Gastrocnemius medialis (tissue), 4 donors: Measurements from ENCODE around the gene GALNT17. TPM values are rescaled to one million over a fixed set of nuclear protein-coding genes. Genes with fewer than 3 reads are reported as not detected.

Experiments used
- ATAC-seq, 2 donors: fragments of 150-250 bp; one replicate each; pipeline ENCODE4 v1.9.1; 2016
- DNase-seq, 2 donors: peaks; one replicate each; pipeline ENCODE4 v3.0.0-alpha.2; 2019
- H3K27ac ChIP-seq, 4 donors: fragments of 200-600 bp; sonication (generic); 1 replicate in 1 of 4; 2 replicates in 3 of 4; pipeline ENCODE4 v1.5.1; 2016 to 2018; ENCODE audit warnings: mild to moderate bottlenecking in 2 of 4, moderate library complexity in 1 of 4
- H3K27me3 ChIP-seq, 3 donors: fragments of 200-600 bp; sonication (generic) in 2 of 3; 1 replicate in 1 of 3; 2 replicates in 2 of 3; pipeline versions ENCODE4 v1.5.1 to v1.6.0; 2016 to 2019; ENCODE audit warnings: mild to moderate bottlenecking in 1 of 3, moderate library complexity in 1 of 3
- H3K36me3 ChIP-seq, 2 donors: fragments of 200-600 bp; sonication (generic) in 1 of 2; one replicate each; pipeline ENCODE4 v1.5.1; 2017 to 2018
- H3K4me1 ChIP-seq, 2 donors: fragments of 200-600 bp; sonication (generic) in 1 of 2; one replicate each; pipeline ENCODE4 v1.5.1; 2016 to 2017; ENCODE audit warnings: mild to moderate bottlenecking in 2 of 2
- H3K4me3 ChIP-seq, 4 donors: fragments of 200-600 bp; sonication (generic) in 3 of 4; 1 replicate in 1 of 4; 2 replicates in 3 of 4; pipeline ENCODE4 v1.5.1; 2016 to 2019; ENCODE audit warnings: mild to moderate bottlenecking in 2 of 4
- H3K9me3 ChIP-seq, 3 donors: fragments of 200-600 bp; sonication (generic) in 2 of 3; 1 replicate in 1 of 3; 2 replicates in 2 of 3; pipeline ENCODE4 v1.5.1; 2016 to 2019
- POLR2A ChIP-seq, 2 donors: fragments of 450-650 bp; IDR thresholded peaks; one replicate each; pipeline ENCODE4 v1.6.1; 2017; ENCODE audit warnings: antibody characterized with exemption in 2 of 2, mild to moderate bottlenecking in 2 of 2, moderate library complexity in 2 of 2
- in situ Hi-C, 4 donors: fragments of 200-750 bp; cut with MboI; loops; one replicate each; pipeline versions ENCODE4 v1.15.0 to v1.8.0; 2017; ENCODE audit warnings: low sequenced_read_pairs in 4 of 4
- intact Hi-C: fragments of 100-400 bp; cut with DNase I; formaldehyde crosslinking; loops from one replicate; pipeline ENCODE4 v1.15.1; 2023; ENCODE audit warnings: low total_unique reads
- total RNA-seq, 4 donors: library from RNA; depleted of rRNA; stranded (reverse); fragments of >200 nt; gene quantifications; one replicate each; pipeline versions ENCODE4 v1.1.0 to v1.2.3, GENCODE V29; 2016
- TF ChIP-seq, protein P1 (sequence below), 5 experiments: fragments of 450-650 bp in 3 of 5; fragments of 200-600 bp in 2 of 5; sonication (generic) in 2 of 5; IDR thresholded peaks in 4 of 5; conservative IDR thresholded peaks in 1 of 5; 1 replicate in 4 of 5; 2 replicates in 1 of 5; pipeline ENCODE4 v1.5.1; 2016 to 2019; ENCODE audit warnings: antibody characterized with exemption in 5 of 5, mild to moderate bottlenecking in 3 of 5, moderate library complexity in 3 of 5

Gene GALNT17
- total RNA-seq, 4 donors from 2014 or later: 1.9 to 13.0 (median 12.3) TPM

DNA sequence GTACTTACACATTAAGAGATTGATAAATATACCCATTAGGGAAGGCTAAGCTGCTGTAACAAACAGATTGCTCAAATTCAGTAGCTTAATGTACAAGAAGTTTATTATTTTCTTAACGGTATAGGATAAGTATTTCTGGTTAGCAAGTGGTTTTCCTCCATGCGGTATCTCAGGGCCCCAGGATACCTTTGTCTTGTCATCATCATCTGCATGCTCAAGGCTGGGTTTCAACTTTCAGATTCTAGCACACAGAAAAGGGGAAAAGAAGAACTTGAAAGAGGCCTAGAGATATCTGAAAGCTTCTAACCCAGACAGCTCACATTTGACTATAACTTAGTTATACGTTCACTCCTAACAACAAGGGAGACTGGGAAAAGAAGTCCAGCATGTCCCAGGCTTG, 11.8 kb upstream of the GALNT17 start:
- Histone ChIP-seq H3K4me3 (no peak overlapping the region), H3K9me3 (no peaks in the 10 kb centered on the region), H3K36me3 (no peaks in the 10 kb centered on the region), H3K4me1 (no peaks in the 10 kb centered on the region), H3K27ac (no peak overlapping the region), H3K27me3 (no peaks in the 10 kb centered on the region)
- TF ChIP-seq POLR2A (IDR thresholded peaks at IDR 0.05): no peak
- TF ChIP-seq, protein P1, sequence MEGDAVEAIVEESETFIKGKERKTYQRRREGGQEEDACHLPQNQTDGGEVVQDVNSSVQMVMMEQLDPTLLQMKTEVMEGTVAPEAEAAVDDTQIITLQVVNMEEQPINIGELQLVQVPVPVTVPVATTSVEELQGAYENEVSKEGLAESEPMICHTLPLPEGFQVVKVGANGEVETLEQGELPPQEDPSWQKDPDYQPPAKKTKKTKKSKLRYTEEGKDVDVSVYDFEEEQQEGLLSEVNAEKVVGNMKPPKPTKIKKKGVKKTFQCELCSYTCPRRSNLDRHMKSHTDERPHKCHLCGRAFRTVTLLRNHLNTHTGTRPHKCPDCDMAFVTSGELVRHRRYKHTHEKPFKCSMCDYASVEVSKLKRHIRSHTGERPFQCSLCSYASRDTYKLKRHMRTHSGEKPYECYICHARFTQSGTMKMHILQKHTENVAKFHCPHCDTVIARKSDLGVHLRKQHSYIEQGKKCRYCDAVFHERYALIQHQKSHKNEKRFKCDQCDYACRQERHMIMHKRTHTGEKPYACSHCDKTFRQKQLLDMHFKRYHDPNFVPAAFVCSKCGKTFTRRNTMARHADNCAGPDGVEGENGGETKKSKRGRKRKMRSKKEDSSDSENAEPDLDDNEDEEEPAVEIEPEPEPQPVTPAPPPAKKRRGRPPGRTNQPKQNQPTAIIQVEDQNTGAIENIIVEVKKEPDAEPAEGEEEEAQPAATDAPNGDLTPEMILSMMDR (IDR thresholded peaks at IDR 0.05 in 4 of 5, conservative IDR thresholded peaks at IDR 0.05 in 1 of 5): no peak
- DNase-seq (no peak), ATAC-seq (no peak)
- in situ Hi-C loops (no loop called here), intact Hi-C loops (no loop called here)

DNA sequence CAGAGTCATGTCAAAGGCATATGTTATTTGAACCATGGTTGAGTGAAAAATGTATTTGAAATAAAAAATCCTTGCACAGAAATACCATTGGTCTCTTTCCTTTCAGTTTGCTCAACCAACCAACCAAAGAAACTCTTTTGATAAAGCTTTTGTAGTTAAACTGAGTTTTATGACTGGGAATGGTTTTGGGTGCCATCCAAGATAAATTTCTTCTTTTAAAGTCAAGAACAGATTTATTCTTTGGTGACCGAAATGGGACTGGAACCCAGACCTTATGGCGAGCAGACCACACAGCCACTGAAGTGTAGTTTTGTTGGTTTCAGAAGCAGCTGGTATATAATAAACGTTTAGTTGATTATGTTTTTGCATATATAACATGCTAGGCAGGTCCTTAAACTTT, 2.8 kb upstream of the GALNT17 start:
- H3K27ac ChIP-seq: no peak overlapping the region
- H3K4me3 ChIP-seq: no peak overlapping the region
- in situ Hi-C loops: no loop called here
- TF ChIP-seq, protein P1 (IDR thresholded peaks at IDR 0.05 in 4 of 5, conservative IDR thresholded peaks at IDR 0.05 in 1 of 5): no peak
- TF ChIP-seq POLR2A (IDR thresholded peaks at IDR 0.05): no peak
- no peaks in the 10 kb centered on the region for H3K9me3 ChIP-seq
- no peaks in the 10 kb centered on the region for H3K36me3 ChIP-seq
- ATAC-seq (no peak), DNase-seq (no peak)
- H3K27me3 ChIP-seq: peaks cover 0 to 20% (median 0%) of the 10 kb centered on the region in 3 donors
- no peaks in the 10 kb centered on the region for H3K4me1 ChIP-seq
- intact Hi-C loops: no loop called here

DNA sequence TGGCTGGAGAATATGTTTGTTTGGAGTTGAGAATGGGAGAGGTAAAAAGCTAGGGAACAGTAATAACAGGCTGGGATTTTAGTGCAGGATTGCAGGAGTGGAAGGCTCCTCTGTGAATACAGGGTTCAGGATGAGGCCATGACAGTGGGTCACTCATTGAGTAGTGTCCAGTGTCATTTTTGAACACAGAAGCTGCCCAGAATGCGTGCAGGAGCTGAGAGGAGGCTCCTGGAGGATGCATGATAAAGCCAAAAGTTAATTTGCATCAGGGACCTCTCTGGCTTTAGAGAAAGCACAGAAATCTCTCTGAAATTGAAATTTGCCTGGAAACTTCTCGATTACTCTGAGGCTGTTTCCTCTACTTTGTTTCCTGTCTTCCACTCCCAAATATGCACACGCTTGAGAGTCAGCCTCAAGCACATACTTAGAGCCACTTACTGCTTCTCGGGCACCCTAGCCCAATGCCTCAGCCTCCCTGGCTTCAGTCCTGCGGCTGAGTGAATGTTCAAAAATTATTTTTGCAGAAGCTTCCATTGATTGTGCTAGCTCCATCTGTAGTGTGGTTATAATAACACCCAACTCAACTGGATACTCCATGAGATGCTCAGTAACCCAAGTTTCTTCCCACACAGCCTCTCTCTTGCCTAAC, 1.8 kb upstream of the GALNT17 start:
- no peak overlapping the region for H3K4me3 ChIP-seq
- TF ChIP-seq, protein P1 (IDR thresholded peaks at IDR 0.05 in 4 of 5, conservative IDR thresholded peaks at IDR 0.05 in 1 of 5): no peak
- no peak for TF ChIP-seq POLR2A (IDR thresholded peaks at IDR 0.05)
- no peaks in the 10 kb centered on the region for H3K4me1 ChIP-seq
- intact Hi-C loops: loop anchor here (2.0 to 10.0 kb wide), 4 partner anchors 109 to 603 kb away; no protein-coding TSS in a partner anchor
- no peaks in the 10 kb centered on the region for H3K36me3 ChIP-seq
- ATAC-seq (no peak), DNase-seq (no peak)
- in situ Hi-C loops: no loop called here
- H3K9me3 ChIP-seq: no peaks in the 10 kb centered on the region
- peaks cover 0 to 20% (median 0%) of the 10 kb centered on the region in 3 donors for H3K27me3 ChIP-seq
- H3K27ac ChIP-seq: no peak overlapping the region

DNA sequence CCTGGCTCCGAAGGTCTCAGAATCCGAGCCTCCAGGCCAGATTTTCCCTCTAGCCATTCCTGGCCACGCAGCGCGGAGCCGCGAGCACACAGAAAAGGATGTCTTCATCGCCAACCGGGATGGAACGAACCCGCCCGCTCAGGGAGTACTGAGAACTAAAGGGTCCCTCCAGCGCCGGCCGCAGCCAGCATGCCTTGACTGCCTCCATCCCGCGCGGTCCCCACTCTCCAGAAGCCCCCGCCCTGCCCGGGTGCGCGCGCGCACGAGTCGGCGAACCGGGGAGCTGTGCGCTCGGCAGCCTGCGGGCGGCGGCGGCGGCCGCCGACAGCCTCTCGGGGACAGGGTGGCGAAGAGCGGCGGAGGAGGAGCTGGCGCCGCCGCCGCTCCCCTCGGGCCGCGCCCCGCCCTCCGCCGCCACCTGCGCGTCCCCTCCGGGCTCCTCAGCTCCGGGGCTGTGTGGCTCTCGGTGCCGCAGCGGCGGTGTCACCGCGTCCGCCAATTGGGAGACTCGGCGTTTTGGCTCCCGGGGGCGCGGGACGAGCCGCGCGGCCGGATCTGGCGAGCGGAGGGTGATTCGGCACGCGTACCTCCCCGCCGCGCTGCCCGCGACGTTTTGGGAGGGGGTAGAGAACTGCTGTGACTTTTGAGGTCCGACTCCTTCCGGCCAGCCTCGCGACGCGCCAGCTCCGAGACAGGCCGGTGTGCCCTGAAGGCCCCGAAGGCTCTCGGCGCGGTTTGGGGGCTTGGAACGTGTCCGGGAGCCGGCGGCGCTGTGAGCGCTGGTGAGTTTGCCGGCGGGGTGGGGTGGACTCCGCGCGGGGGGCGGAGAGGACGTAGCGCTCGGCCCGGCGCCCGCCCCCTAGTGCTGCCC, 453 bp upstream of the GALNT17 start:
- intact Hi-C loops (loop anchor here (2.0 to 10.0 kb wide), 4 partner anchors 107 to 601 kb away; no protein-coding TSS in a partner anchor), in situ Hi-C loops (no loop called here)
- Histone ChIP-seq H3K27me3 (peaks cover 0 to 20% (median 0%) of the 10 kb centered on the region in 3 donors), H3K4me1 (no peaks in the 10 kb centered on the region), H3K4me3 (peak overlapping the region; percentile 42 to 68 (median 54)), H3K27ac (peak overlapping the region in 2 of 4 donors; percentile 45 to 64), H3K9me3 (no peaks in the 10 kb centered on the region), H3K36me3 (no peaks in the 10 kb centered on the region)
- ATAC-seq (peak; percentile 52 to 56), DNase-seq (no peak)
- peak; percentile 31 to 36 for TF ChIP-seq POLR2A (IDR thresholded peaks at IDR 0.05)
- TF ChIP-seq, protein P1 (IDR thresholded peaks at IDR 0.05 in 4 of 5, conservative IDR thresholded peaks at IDR 0.05 in 1 of 5): peak in 2 of 5 experiments; percentile 10 to 33
